ENCODE measurements around the gene SLC29A2.

DNA sequence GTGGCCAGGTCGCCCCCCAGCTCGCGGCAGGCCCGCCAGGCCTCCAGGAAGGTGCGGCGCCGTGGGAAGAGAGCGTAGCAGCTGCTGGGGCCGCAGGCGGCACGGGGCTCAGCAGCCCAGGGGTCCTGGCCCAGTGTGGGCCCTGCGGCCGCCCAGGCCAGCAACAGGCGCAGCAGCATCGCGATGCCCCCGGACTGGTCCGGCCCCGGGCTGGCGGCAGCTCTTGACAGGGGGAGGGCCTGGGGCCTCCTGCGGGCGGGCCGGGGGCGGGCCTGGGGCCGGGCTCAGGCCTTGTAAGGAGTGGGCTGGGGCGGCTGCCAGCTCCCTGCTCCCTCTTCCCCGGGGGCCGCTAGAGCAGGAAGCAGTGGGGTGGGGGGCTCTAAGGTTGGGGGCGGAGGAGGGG is 54.7 kb downstream of the SLC29A2 start, which contains the start of gene CD248:
- TF ChIP-seq, protein P1, sequence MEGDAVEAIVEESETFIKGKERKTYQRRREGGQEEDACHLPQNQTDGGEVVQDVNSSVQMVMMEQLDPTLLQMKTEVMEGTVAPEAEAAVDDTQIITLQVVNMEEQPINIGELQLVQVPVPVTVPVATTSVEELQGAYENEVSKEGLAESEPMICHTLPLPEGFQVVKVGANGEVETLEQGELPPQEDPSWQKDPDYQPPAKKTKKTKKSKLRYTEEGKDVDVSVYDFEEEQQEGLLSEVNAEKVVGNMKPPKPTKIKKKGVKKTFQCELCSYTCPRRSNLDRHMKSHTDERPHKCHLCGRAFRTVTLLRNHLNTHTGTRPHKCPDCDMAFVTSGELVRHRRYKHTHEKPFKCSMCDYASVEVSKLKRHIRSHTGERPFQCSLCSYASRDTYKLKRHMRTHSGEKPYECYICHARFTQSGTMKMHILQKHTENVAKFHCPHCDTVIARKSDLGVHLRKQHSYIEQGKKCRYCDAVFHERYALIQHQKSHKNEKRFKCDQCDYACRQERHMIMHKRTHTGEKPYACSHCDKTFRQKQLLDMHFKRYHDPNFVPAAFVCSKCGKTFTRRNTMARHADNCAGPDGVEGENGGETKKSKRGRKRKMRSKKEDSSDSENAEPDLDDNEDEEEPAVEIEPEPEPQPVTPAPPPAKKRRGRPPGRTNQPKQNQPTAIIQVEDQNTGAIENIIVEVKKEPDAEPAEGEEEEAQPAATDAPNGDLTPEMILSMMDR (IDR thresholded peaks at IDR 0.05) = no peak
- peak in 1 of 4 donors; percentile 23 for TF ChIP-seq POLR2A (IDR thresholded peaks at IDR 0.05)

All from upper lobe of left lung (tissue), 4 donors.